ENCODE results near the gene IMP4. TPM values are rescaled to one million over a fixed set of nuclear protein-coding genes. Genes with fewer than 3 reads are reported as not detected.

Gene IMP4
- total RNA-seq, 4 donors from 2014 or later = 69.5 to 98.6 (median 94.4) TPM

DNA sequence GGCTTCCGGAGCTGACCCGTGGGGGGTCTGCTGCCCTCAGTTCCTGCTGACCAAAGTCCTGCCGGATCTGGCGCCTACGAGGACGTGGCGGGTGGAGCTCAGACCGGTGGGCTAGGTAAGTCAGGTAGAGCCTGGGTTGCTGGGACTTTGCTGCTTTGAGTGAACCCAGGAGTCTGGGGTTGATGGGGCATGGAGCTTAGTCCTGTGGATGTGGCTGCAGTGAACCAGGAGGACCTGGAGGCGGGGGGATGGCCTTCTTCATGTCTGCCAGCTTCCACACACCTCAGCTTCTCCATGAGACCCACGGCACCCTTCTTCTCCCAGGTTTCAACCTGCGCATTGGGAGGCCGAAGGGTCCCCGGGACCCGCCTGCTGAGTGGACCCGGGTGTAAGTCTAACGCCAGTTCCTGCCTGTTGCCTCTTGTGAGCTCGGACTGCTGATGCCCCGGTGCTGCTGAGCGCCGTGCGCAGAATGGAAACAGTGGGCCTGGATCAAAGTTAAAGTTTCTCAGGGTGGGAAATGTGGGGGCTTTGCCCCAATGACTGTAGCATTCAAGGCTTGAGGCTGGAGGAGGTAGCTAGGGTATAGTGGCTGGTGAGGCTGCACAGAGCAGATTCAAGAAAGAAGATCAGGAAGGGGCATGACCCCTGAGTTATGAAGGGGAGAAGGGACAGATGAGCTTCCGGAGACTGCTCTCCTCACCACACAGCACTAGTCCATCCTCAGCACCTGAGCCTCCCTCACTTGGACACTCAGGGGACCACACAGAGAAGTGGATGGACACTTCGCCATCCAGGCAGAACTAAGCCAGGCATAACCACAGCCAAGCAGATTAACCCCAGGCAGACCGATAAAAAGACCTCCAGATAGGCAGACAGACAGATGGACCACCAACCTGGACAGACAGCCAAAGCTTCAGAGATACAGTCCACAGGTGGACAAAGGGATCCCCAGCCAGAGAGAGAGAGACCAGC is 30.4 kb downstream of the IMP4 start:
- H3K36me3 ChIP-seq = no peaks in the 10 kb centered on the region
- no peak for DNase-seq
- WGBS, 2 donors = 52 to 53% methylated on average over 17 to 23 of the region's 24 CpGs
- no peaks in the 10 kb centered on the region for H3K9me3 ChIP-seq
- peak overlapping the region; percentile 71 to 84 (median 84) for H3K27ac ChIP-seq
- intact Hi-C loops (cut with DNase I) = no loop called here
- peak overlapping the region; percentile 77 to 84 (median 77) for H3K4me3 ChIP-seq (replicated peaks in 1 of 3)
- TF ChIP-seq, protein P1, sequence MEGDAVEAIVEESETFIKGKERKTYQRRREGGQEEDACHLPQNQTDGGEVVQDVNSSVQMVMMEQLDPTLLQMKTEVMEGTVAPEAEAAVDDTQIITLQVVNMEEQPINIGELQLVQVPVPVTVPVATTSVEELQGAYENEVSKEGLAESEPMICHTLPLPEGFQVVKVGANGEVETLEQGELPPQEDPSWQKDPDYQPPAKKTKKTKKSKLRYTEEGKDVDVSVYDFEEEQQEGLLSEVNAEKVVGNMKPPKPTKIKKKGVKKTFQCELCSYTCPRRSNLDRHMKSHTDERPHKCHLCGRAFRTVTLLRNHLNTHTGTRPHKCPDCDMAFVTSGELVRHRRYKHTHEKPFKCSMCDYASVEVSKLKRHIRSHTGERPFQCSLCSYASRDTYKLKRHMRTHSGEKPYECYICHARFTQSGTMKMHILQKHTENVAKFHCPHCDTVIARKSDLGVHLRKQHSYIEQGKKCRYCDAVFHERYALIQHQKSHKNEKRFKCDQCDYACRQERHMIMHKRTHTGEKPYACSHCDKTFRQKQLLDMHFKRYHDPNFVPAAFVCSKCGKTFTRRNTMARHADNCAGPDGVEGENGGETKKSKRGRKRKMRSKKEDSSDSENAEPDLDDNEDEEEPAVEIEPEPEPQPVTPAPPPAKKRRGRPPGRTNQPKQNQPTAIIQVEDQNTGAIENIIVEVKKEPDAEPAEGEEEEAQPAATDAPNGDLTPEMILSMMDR (IDR thresholded peaks at IDR 0.05) = no peak
- no peak for TF ChIP-seq POLR2A (IDR thresholded peaks at IDR 0.05)
- H3K4me1 ChIP-seq = peaks cover 21 to 32% of the 10 kb centered on the region in 2 donors
- H3K27me3 ChIP-seq = no peaks in the 10 kb centered on the region

- H3K4me1 ChIP-seq = peaks cover 21 to 32% of the 10 kb centered on the region in 2 donors
- no peak overlapping the region for H3K27ac ChIP-seq
- intact Hi-C loops (cut with DNase I) = no loop called here
- H3K36me3 ChIP-seq = no peaks in the 10 kb centered on the region
- H3K4me3 ChIP-seq (replicated peaks in 1 of 3) = no peak overlapping the region
- no peaks in the 10 kb centered on the region for H3K9me3 ChIP-seq
- TF ChIP-seq, protein P1 (IDR thresholded peaks at IDR 0.05) = no peak
- no peak for TF ChIP-seq POLR2A (IDR thresholded peaks at IDR 0.05)
- no peak for DNase-seq
- no peaks in the 10 kb centered on the region for H3K27me3 ChIP-seq
- WGBS, 2 donors = 96 to 100% methylated on average over 3 of the region's 3 CpGs
Measured at GRCh38 chr2:130373808-130374365, 31.2 kb downstream of the IMP4 start.

DNA sequence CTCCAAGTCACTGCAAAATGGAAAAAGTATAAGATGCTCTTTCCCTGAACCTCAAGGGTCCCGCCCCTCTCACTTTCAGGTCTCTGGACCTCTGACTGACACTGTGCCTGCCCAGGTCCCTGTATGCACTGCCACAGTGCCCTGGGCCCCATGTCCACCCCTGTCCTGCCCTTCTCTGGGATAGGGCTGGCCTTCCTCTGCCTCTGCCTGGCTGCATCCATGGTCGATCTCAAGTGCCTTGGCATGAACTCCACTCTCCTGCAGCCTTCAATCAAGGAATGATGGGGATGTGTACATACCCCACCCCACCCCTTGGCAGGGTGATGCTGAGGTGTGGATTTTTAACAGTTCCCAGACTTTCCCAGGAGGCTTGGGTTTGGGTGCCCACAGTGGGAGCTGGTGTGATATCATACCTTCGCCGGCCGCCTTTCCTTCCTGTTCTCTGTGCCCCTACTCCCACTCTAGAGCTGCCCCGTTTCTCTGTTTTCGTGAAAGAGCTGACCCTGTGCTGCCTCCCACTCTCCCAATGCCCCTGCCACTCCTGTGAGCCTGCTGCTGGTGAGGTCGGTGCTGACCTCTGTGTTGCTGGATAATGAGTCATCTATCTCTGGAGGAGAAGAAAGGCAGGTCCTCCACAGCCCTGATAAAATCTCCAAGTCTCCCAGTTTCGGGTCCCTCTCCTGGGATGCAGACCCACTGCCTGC is 32.0 kb downstream of the IMP4 start:
- TF ChIP-seq POLR2A (IDR thresholded peaks at IDR 0.05) = no peak
- TF ChIP-seq, protein P1 (IDR thresholded peaks at IDR 0.05) = no peak
- H3K36me3 ChIP-seq = no peaks in the 10 kb centered on the region
- H3K27me3 ChIP-seq = no peaks in the 10 kb centered on the region
- WGBS, 2 donors = 86 to 91% methylated on average over 9 of the region's 9 CpGs
- intact Hi-C loops (cut with DNase I) = no loop called here
- H3K4me1 ChIP-seq = peaks cover 21 to 32% of the 10 kb centered on the region in 2 donors
- H3K9me3 ChIP-seq = no peaks in the 10 kb centered on the region
- H3K27ac ChIP-seq = no peak overlapping the region
- H3K4me3 ChIP-seq (replicated peaks in 1 of 3) = no peak overlapping the region
- DNase-seq = no peak

DNA sequence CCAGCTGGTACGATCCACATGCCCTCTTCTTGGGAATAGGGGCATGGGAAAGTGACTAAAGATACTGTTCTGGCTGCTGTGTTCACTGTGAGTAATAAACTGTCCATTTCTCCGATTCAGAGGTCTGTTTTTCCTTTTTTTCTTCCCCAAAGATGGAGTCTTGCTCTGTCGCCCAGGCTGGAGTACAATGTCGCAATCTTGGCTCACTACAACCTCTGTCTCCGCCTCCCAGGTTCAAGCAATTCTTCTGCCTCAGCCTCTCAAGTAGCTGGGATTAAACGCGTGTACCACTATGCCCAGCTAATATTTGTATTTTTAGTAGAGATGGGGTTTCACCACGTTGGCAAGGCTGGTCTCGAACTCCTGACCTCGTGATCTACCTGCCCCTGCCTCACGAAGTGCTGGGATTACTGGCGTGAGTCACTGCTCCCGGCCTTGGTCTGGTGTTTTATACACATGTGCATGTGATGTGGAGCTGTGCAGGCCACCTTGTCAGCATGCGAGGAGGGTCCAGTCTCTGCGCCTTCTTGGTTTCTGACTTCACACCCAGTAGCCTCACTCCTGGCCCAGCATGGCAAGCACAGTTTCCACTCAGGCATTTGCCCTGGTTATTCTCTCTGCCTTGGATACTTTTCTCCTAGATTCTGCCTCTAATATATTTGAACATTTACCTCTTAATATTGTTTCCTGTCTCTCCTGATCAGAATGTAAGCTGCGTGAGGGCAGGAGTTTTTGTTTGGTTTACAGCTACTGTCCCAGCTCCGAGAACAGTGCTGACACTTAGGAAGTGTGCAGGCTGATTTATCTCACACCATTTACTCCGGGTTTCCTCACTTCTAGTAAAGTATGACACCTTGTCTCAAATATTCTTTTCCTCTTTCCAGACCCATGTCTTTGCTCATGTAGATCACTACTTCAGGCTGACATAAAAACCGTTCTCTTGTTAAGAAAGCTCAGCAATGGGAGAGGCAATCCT is 32.9 kb downstream of the IMP4 start:
- Histone ChIP-seq H3K36me3 (no peaks in the 10 kb centered on the region), H3K27me3 (no peaks in the 10 kb centered on the region), H3K4me3 (replicated peaks in 1 of 3) (no peak overlapping the region), H3K27ac (no peak overlapping the region), H3K9me3 (no peaks in the 10 kb centered on the region), H3K4me1 (peaks cover 21 to 32% of the 10 kb centered on the region in 2 donors)
- WGBS, 2 donors = 95 to 97% methylated on average over 19 of the region's 19 CpGs
- TF ChIP-seq, protein P1 (IDR thresholded peaks at IDR 0.05) = no peak
- TF ChIP-seq POLR2A (IDR thresholded peaks at IDR 0.05) = no peak
- DNase-seq = no peak
- intact Hi-C loops (cut with DNase I) = no loop called here
